HEK293T (cell line): ENCODE measurements around the gene LYVE1.

Experiments used
- CTCF ChIA-PET: fragments of 350-600 bp; formaldehyde crosslinking; extraction: SDS; loops from one replicate; lab custom pipeline; 2021; ENCODE audit warnings: antibody characterized with exemption, inconsistent platforms; lab: Yijun Ruan, JAX
- POLR2A ChIA-PET: fragments of 350-600 bp; formaldehyde crosslinking; extraction: SDS; loops from one replicate; lab custom pipeline; 2020; ENCODE audit warnings: antibody characterized with exemption, inconsistent platforms; lab: Yijun Ruan, JAX
- DNase-seq: peaks from one replicate; pipeline ENCODE4 v3.0.0; 2012; ENCODE audit warnings: mixed read lengths; ENCODE audit errors: extremely low spot score
- ARNT ChIP-seq: fragments of 450-650 bp; IDR thresholded peaks from 2 replicates; pipeline ENCODE4 v1.6.1; 2017; ENCODE audit warnings: mild to moderate bottlenecking
- BHLHE40 ChIP-seq: fragments of 450-650 bp; IDR thresholded peaks from 2 replicates; pipeline ENCODE4 v1.6.1; 2016; ENCODE audit warnings: mild to moderate bottlenecking, moderate library complexity, borderline replicate concordance
- CTBP1 ChIP-seq: fragments of 450-650 bp; IDR thresholded peaks from 2 replicates; pipeline ENCODE4 v1.6.1; 2016; ENCODE audit warnings: borderline replicate concordance
- ELF4 ChIP-seq: fragments of 450-650 bp; IDR thresholded peaks from 2 replicates; pipeline ENCODE4 v1.6.1; 2017; ENCODE audit warnings: antibody characterized with exemption
- FOXA1 ChIP-seq: fragments of 450-650 bp; IDR thresholded peaks from 2 replicates; pipeline ENCODE4 v1.6.1; 2016; ENCODE audit warnings: mild to moderate bottlenecking
- FOXK2 ChIP-seq: fragments of 450-650 bp; IDR thresholded peaks from 2 replicates; pipeline ENCODE4 v1.6.1; 2016; ENCODE audit warnings: mild to moderate bottlenecking
- FOXM1 ChIP-seq: fragments of 450-650 bp; IDR thresholded peaks from 2 replicates; pipeline ENCODE4 v1.6.1; 2017; ENCODE audit warnings: mild to moderate bottlenecking, borderline replicate concordance
- HDGF ChIP-seq: fragments of 450-650 bp; IDR thresholded peaks from 2 replicates; pipeline ENCODE4 v1.6.1; 2017; ENCODE audit warnings: antibody characterized with exemption, borderline replicate concordance
- L3MBTL2 ChIP-seq: fragments of 450-650 bp; conservative IDR thresholded peaks from 2 replicates; pipeline ENCODE4 v1.6.1; 2016; ENCODE audit warnings: mild to moderate bottlenecking
- LEF1 ChIP-seq: fragments of 450-650 bp; IDR thresholded peaks from 2 replicates; pipeline ENCODE4 v1.6.1; 2017; ENCODE audit warnings: mild to moderate bottlenecking, borderline replicate concordance
- NFRKB ChIP-seq: fragments of 450-650 bp; IDR thresholded peaks from 2 replicates; pipeline ENCODE4 v1.6.1; 2016; ENCODE audit warnings: mild to moderate bottlenecking, moderate library complexity
- SP1 ChIP-seq: fragments of 450-650 bp; IDR thresholded peaks from 2 replicates; pipeline ENCODE4 v1.6.1; 2017
- SUZ12 ChIP-seq: fragments of 450-650 bp; IDR thresholded peaks from 2 replicates; pipeline ENCODE4 v1.6.1; 2016; ENCODE audit warnings: mild to moderate bottlenecking
- TARDBP ChIP-seq: fragments of 450-650 bp; IDR thresholded peaks from 2 replicates; pipeline ENCODE4 v1.6.1; 2016
- ZNF384 ChIP-seq: fragments of 450-650 bp; IDR thresholded peaks from 2 replicates; pipeline ENCODE4 v1.6.1; 2016
- TF ChIP-seq, protein P1 (sequence below): fragments of 450-650 bp; IDR thresholded peaks from 2 replicates; pipeline ENCODE4 v1.6.1; 2016

LYVE1 gene

DNA sequence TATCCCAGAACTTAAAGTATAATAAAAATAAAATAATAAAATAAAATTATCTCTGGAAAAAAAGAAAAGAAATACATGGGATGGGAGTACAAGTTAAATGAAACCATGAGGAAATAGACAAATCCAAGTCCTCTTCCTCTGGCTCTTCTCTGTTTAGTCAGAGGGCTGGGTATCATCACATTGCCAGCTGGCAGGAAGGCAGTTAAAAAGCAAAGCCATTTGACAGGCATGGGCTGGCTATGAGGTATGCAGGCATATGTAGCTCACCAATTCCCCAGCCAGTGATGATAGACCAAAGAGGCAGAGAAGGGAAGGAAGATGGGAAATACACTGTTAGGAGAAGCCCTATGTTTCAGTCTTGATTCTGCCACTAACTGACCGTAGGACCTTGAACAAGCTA lies 6.5 kb downstream of the LYVE1 start:
- POLR2A ChIA-PET: no interaction called here
- no peak for DNase-seq
- no peak for TF ChIP-seq HDGF
- TF ChIP-seq, protein P1, sequence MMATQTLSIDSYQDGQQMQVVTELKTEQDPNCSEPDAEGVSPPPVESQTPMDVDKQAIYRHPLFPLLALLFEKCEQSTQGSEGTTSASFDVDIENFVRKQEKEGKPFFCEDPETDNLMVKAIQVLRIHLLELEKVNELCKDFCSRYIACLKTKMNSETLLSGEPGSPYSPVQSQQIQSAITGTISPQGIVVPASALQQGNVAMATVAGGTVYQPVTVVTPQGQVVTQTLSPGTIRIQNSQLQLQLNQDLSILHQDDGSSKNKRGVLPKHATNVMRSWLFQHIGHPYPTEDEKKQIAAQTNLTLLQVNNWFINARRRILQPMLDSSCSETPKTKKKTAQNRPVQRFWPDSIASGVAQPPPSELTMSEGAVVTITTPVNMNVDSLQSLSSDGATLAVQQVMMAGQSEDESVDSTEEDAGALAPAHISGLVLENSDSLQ: no peak
- TF ChIP-seq ZNF384: no peak
- no peak for TF ChIP-seq ELF4
- no peak for TF ChIP-seq SP1
- CTCF ChIA-PET: no interaction called here

DNA sequence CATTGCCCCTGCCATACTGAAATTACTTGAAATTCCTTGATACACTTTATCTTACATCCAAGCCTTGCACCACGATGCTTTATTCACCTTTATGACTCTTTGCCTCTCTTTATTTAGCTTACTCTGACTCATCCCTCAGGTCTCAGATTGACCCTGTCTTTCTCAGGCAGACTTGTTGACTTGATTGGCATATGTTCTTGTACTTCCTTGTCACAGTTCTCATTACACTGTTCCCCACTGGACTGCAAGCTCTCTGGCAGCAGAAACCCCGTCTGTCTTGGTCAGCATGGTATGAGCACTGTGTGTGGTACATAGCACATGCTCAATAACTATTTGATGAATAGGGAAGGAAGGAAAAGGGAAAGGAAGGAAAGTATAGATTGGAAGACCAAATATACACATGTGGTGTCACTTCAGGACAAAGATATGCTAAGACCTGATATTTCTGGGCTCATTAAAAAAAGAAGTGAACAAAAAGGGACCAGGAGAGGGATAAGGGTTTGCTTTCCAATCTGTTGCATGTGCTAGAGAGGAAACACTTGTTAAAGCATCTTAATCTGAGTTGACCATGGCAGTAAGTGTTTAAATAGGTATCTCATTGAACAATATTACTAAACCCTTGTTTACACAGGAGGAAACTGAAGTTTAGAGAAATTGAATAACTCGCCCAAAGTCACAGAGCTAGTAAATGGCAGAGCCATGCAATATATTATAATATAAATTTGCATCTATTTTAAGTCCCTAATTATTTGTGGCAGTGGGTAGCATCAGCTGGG lies 7.2 kb downstream of the LYVE1 start:
- no peak for TF ChIP-seq FOXM1
- no peak for TF ChIP-seq NFRKB
- TF ChIP-seq, protein P1: no peak
- no peak for TF ChIP-seq HDGF
- TF ChIP-seq L3MBTL2: no peak
- no peak for TF ChIP-seq LEF1
- CTCF ChIA-PET: no interaction called here
- POLR2A ChIA-PET: no interaction called here
- DNase-seq: no peak

DNA sequence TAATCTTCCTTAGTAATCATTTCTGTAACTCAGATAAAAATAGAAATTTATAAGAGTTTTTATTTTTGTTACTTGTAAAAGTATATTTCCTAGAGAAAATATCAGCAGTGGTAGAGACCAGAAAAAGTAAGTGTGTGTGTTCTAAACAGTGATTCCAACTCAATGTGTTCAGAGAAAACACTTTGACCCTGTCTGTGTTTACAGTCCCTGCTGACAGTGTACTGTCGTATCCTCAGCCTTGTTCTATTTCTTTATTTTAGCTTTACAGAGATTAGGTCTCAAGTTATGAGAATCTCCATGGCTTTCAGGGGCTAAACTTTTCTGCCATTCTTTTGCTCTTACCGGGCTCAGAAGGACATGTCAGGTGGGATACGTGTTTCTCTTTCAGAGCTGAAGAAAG lies 10.2 kb downstream of the LYVE1 start:
- no peak for TF ChIP-seq TARDBP
- POLR2A ChIA-PET: no interaction called here
- no peak for DNase-seq
- CTCF ChIA-PET: interaction anchor here (0.6 to 1.1 kb wide), 2 partner anchors 17 to 96 kb away, joined by 3 to 4 read pairs; partner anchors contain the start of gene RNF141

DNA sequence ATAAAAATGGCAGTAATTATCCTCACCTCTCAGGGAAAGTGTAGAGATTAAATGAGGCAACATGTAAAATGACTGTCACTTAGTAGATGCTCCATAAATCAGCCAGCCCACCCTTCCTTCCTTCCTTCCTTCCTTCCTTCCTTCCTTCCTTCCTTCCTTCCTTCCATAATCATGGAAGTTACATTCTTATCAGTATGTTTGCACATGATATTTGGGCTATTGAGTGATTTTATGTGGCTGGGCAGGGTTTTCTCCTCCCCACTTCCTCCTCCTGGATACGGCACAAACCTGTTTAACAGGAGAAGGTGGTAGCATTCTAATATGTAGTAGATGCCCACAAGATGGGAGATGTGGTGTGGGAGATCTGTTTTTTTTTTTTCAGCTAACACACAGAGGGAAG lies 11.9 kb downstream of the LYVE1 start:
- CTCF ChIA-PET: interaction anchor here (0.7 kb wide), 1 partner anchor 463 kb away, joined by 3 read pairs; no protein-coding TSS in a partner anchor
- no peak for DNase-seq
- POLR2A ChIA-PET: interaction anchor here (1.5 kb wide), 1 partner anchor 16 kb away, joined by 4 read pairs; the partner anchor contains the start of gene RNF141
- TF ChIP-seq SP1 (no peak), FOXK2 (no peak), ARNT (no peak), BHLHE40 (no peak), FOXA1 (no peak), HDGF (no peak), TARDBP (no peak), NFRKB (no peak)

DNA sequence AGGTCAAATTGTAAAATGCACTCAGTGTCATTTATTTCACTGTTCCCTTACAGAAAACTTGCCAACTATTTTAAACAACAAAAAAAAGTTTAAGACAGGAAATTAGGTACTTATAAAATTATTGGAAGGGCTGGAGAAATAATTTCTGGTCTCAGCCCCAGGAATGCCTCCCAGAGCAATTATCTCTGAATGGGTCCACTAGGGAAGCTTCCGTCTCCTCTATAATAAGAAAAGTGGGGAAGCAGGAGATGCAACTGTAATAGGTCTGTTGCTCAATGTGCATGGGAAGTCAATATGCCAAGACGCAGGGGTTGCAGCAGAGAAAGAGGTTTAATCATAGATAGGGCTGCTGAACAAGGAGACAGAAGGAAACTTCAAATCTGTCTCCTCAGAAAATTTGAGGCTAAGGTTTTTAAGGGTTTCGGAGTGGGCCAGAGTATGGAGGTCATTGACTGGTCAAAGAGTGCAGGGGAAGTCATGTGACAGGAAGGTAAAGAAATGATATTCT lies 16.6 kb downstream of the LYVE1 start:
- no peak for TF ChIP-seq FOXA1
- TF ChIP-seq BHLHE40: no peak
- TF ChIP-seq, protein P1: no peak
- no peak for TF ChIP-seq HDGF
- TF ChIP-seq FOXK2: no peak
- no peak for TF ChIP-seq ARNT
- no peak for TF ChIP-seq ZNF384
- no peak for TF ChIP-seq ELF4
- TF ChIP-seq FOXM1: no peak
- no peak for TF ChIP-seq LEF1
- TF ChIP-seq L3MBTL2: no peak
- TF ChIP-seq CTBP1: no peak
- TF ChIP-seq SUZ12: no peak
- no peak for TF ChIP-seq NFRKB
- TF ChIP-seq SP1: no peak
- TF ChIP-seq TARDBP: no peak
- CTCF ChIA-PET: no interaction called here
- POLR2A ChIA-PET: no interaction called here
- no peak for DNase-seq

DNA sequence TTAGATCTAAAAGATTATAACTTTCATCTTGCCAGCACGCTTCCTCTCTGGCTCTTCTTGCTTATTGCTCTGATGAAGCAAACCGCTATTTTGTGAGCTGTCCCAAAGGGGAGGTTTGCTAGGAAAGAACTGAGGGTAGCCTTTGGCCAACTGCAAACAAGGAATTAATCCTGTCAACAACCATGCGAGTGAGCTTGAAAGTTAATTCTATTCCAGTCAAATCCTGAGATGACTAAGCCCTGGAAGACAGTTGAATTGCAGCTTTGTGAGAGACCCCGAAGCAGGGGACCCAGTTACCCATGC lies 17.2 kb downstream of the LYVE1 start:
- CTCF ChIA-PET: no interaction called here
- POLR2A ChIA-PET: no interaction called here
- DNase-seq: no peak
- TF ChIP-seq LEF1 (no peak), ELF4 (no peak), NFRKB (no peak), FOXM1 (no peak), HDGF (no peak), FOXA1 (no peak), L3MBTL2 (no peak), SUZ12 (no peak), CTBP1 (no peak), ZNF384 (no peak), TARDBP (no peak), BHLHE40 (no peak), FOXK2 (no peak), ARNT (no peak), SP1 (no peak)
- TF ChIP-seq, protein P1: no peak
